Thoracic aorta (tissue), 2 donors: ENCODE results near the gene ADGRB3. TPM values are rescaled to one million over a fixed set of nuclear protein-coding genes. Genes with fewer than 3 reads are reported as not detected.

Experiments
- ATAC-seq: fragments of 150-250 bp; one replicate; pipeline ENCODE4 v1.8.0; 2017; ENCODE audit warnings: low read depth; ENCODE audit not compliant: insufficient number of reproducible peaks, low FRiP score
- DNase-seq: peaks from one replicate; pipeline ENCODE4 v3.0.0-alpha.2; 2020; ENCODE audit warnings: low spot score
- H3K27ac ChIP-seq, 2 donors: fragments of 200-600 bp; sonication (generic); 1 replicate in 1 of 2; 2 replicates in 1 of 2; pipeline ENCODE4 v1.5.1; 2016; ENCODE audit warnings: mild to moderate bottlenecking in 2 of 2, moderate library complexity in 2 of 2
- H3K27me3 ChIP-seq: fragments of 200-600 bp; sonication (generic); replicated peaks from 2 replicates; pipeline ENCODE4 v1.6.0; 2016; ENCODE audit warnings: mild to moderate bottlenecking; ENCODE audit not compliant: insufficient read depth
- H3K36me3 ChIP-seq: fragments of 200-600 bp; sonication (generic); one replicate; pipeline ENCODE4 v1.5.1; 2016
- H3K4me1 ChIP-seq, 2 donors: fragments of 200-600 bp; sonication (generic); 1 replicate in 1 of 2; 2 replicates in 1 of 2; pipeline versions ENCODE4 v1.5.1 to v1.6.0; 2016; ENCODE audit warnings: low read depth in 2 of 2, mild to moderate bottlenecking in 1 of 2; ENCODE audit not compliant: control insufficient read depth in 1 of 2
- H3K4me3 ChIP-seq: fragments of 200-600 bp; sonication (generic); 2 replicates; pipeline ENCODE4 v1.5.1; 2016; ENCODE audit warnings: mild to moderate bottlenecking
- H3K9me3 ChIP-seq: fragments of 200-600 bp; sonication (generic); 2 replicates; pipeline ENCODE4 v1.5.1; 2016
- total RNA-seq, 2 donors: library from RNA; depleted of rRNA; stranded (reverse); fragments of >200 nt; gene quantifications; one replicate each; pipeline versions ENCODE4 v1.1.0 to v1.2.3, GENCODE V29; 2016
- TF ChIP-seq, protein P1 (sequence below): fragments of 200-600 bp; sonication (generic); IDR thresholded peaks from one replicate; pipeline ENCODE4 v1.5.1; 2019; ENCODE audit warnings: antibody characterized with exemption

Gene ADGRB3
- total RNA-seq, 2 donors from 2014 or later: 2.4 to 10.1 TPM

DNA sequence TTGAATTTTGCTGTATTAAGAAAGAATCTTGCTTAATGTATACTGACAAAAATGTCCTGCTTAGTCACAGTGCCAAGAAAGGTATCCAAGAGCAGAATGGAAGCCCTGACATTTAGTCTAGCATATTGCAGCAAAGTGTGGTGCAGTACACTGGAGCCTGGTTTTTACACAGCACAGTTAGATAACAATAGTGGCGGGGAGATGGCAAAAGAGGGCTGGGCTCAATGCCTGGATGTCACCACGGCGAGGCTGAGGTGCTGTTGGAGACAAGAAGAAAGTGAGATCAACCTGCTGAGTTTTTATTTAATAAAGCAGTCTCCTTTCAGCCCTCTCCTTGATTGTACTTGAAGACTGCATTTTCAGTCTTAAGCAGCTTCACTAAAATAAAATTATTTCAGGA lies 735.7 kb downstream of the ADGRB3 start:
- Histone ChIP-seq H3K4me1 (no peaks in the 10 kb centered on the region), H3K36me3 (no peaks in the 10 kb centered on the region), H3K4me3 (no peak overlapping the region), H3K27ac (no peak overlapping the region), H3K9me3 (no peaks in the 10 kb centered on the region), H3K27me3 (no peaks in the 10 kb centered on the region)
- DNase-seq: no peak
- no peak for ATAC-seq
- TF ChIP-seq, protein P1, sequence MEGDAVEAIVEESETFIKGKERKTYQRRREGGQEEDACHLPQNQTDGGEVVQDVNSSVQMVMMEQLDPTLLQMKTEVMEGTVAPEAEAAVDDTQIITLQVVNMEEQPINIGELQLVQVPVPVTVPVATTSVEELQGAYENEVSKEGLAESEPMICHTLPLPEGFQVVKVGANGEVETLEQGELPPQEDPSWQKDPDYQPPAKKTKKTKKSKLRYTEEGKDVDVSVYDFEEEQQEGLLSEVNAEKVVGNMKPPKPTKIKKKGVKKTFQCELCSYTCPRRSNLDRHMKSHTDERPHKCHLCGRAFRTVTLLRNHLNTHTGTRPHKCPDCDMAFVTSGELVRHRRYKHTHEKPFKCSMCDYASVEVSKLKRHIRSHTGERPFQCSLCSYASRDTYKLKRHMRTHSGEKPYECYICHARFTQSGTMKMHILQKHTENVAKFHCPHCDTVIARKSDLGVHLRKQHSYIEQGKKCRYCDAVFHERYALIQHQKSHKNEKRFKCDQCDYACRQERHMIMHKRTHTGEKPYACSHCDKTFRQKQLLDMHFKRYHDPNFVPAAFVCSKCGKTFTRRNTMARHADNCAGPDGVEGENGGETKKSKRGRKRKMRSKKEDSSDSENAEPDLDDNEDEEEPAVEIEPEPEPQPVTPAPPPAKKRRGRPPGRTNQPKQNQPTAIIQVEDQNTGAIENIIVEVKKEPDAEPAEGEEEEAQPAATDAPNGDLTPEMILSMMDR: no peak

DNA sequence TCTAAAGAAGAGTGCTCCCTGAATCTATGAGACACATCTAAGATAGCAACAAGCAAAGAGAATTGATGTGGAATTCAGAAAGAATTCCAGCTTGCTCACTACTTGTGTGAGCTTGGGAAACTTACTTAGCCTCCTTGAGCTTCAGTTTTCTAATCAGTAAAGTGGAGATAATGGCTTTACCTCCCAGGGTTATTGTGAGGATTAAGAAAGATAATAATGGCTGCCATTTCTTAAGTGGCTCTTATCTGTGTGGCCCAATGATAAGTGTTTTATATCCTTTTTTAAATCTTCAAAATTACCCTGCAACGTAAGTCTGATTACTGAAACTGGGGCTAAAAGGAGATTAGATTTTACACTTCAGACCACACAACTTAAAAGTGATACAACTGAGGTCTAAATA lies 743.2 kb downstream of the ADGRB3 start:
- DNase-seq (no peak), ATAC-seq (no peak)
- Histone ChIP-seq H3K27ac (no peak overlapping the region), H3K27me3 (no peaks in the 10 kb centered on the region), H3K4me1 (no peaks in the 10 kb centered on the region), H3K9me3 (no peaks in the 10 kb centered on the region), H3K36me3 (no peaks in the 10 kb centered on the region), H3K4me3 (no peak overlapping the region)
- TF ChIP-seq, protein P1: no peak

DNA sequence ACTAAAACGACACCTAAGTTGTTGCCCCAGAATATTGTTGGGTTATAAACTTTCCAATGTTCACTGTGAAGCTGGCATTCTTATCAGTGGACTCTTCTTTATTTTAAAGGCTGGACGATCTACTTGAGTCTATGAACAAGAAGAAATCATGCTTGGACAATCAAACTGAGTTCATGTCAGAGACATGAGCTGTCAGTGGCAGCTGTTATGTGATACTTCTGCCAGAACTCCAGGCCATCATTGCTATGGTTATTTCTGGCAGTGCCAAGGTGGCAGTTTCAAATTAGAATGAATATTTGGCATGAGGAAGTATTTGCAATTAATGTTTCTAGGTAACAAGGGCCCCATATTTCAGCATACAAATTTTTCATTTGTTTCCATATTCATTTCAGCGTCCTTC lies 744.4 kb downstream of the ADGRB3 start:
- DNase-seq (no peak), ATAC-seq (no peak)
- H3K36me3 ChIP-seq: no peaks in the 10 kb centered on the region
- H3K4me3 ChIP-seq: no peak overlapping the region
- no peak overlapping the region for H3K27ac ChIP-seq
- no peaks in the 10 kb centered on the region for H3K27me3 ChIP-seq
- no peaks in the 10 kb centered on the region for H3K9me3 ChIP-seq
- H3K4me1 ChIP-seq: no peaks in the 10 kb centered on the region
- TF ChIP-seq, protein P1: no peak

DNA sequence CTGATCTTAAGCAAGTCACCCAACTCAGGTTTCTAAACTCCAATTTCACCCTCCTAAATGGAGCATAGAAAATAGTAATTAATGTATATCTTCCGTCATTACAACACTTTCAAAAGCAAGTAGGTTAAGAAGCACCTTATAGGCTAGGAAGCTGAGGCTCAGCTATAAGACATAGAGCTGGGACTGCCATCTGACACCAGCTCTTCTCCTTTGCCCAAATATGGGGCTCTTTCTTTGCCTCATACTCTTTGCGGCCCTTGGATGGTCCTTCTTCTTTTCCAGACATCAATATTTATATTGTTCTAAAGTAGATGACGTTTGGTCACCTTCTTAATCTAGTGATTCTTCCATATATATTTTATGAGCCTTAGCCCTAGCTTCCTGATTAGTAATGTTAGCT lies 748.5 kb downstream of the ADGRB3 start:
- no peak for ATAC-seq
- Histone ChIP-seq H3K4me3 (no peak overlapping the region), H3K9me3 (no peaks in the 10 kb centered on the region), H3K4me1 (no peaks in the 10 kb centered on the region), H3K27me3 (no peaks in the 10 kb centered on the region), H3K36me3 (no peaks in the 10 kb centered on the region), H3K27ac (no peak overlapping the region)
- TF ChIP-seq, protein P1: no peak
- no peak for DNase-seq

DNA sequence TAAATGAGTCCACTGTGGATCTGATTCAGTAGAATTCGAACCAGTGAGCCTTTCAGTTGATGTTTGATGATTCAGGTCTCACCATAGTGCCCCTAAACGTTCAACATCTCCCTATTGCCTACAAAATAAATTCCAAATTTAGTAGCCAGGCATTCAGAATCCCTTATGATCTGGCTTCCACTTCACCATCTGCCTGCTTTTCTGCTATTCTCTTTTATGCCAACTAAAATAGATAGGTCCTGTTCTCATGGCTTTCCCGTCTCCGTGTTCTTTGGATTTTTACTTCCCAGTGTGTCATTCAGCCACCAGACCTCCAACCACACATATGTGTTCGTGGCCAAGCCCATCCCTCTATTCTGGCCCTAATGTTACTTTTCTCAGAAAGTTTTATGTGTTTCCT lies 751.3 kb downstream of the ADGRB3 start:
- ATAC-seq: no peak
- no peak for DNase-seq

More for the DNA sequence above, 751.3 kb downstream of the ADGRB3 start:
- TF ChIP-seq, protein P1: no peak
- no peaks in the 10 kb centered on the region for H3K27me3 ChIP-seq
- no peak overlapping the region for H3K27ac ChIP-seq
- no peak overlapping the region for H3K4me3 ChIP-seq
- no peaks in the 10 kb centered on the region for H3K36me3 ChIP-seq
- no peaks in the 10 kb centered on the region for H3K9me3 ChIP-seq
- H3K4me1 ChIP-seq: no peaks in the 10 kb centered on the region
